PC-3 (cell line): ENCODE data around the gene GULP1.

ENCODE experiments used
- EZH2 ChIP-seq: fragments of 300-600 bp; sonication (generic); IDR thresholded peaks from one replicate; pipeline ENCODE4 v1.6.1; 2017; ENCODE audit warnings: antibody characterized with exemption, mild to moderate bottlenecking, low read length; ENCODE audit not compliant: unreplicated experiment
- TF ChIP-seq, protein P1 (sequence below): fragments of 300-600 bp; sonication (generic); conservative IDR thresholded peaks from 2 replicates; pipeline ENCODE4 v1.5.1; 2017; ENCODE audit warnings: antibody characterized with exemption, low read depth, mild to moderate bottlenecking, low read length

DNA sequence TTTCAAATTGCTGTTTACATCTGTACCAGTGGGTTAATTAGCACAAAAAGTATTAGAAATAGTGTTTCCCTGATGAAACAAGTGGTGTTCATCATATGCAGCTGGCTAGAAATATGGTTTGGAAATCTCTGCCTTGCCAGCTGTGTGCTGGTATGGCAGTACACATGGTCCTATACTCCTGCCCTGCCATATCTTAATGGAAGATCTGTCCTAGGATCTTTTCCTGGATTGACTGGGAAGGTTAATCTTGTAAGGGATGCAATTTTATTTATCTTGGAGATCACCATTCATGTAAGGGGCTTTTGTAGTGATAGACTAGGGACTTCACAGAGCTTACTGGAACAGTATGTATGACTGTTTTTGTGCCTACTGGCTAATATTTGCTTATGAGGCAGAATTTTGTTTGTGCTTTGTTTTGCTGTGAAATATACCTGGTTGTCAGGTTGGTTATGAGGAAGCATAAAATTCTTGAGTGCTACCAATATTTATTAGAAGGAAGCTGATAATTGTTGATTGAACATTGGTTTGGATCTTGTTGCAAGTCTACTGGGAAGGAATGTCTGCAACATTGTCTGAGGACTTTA is 73.5 kb downstream of the GULP1 start:
- TF ChIP-seq, protein P1, sequence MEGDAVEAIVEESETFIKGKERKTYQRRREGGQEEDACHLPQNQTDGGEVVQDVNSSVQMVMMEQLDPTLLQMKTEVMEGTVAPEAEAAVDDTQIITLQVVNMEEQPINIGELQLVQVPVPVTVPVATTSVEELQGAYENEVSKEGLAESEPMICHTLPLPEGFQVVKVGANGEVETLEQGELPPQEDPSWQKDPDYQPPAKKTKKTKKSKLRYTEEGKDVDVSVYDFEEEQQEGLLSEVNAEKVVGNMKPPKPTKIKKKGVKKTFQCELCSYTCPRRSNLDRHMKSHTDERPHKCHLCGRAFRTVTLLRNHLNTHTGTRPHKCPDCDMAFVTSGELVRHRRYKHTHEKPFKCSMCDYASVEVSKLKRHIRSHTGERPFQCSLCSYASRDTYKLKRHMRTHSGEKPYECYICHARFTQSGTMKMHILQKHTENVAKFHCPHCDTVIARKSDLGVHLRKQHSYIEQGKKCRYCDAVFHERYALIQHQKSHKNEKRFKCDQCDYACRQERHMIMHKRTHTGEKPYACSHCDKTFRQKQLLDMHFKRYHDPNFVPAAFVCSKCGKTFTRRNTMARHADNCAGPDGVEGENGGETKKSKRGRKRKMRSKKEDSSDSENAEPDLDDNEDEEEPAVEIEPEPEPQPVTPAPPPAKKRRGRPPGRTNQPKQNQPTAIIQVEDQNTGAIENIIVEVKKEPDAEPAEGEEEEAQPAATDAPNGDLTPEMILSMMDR: no peak
- TF ChIP-seq EZH2: no peak
